Suprapubic skin (tissue), 4 donors: ENCODE measurements around the gene MORF4L2.

Source experiments
- EP300 ChIP-seq: sonication (generic); formaldehyde crosslinking; IDR thresholded peaks from one replicate; pipeline ENCODE4 v1.6.1; 2017; ENCODE audit warnings: antibody characterized with exemption
- POLR2A ChIP-seq, 2 donors: fragments of 450-650 bp; IDR thresholded peaks; one replicate each; pipeline ENCODE4 v1.6.1; 2017; ENCODE audit warnings: antibody characterized with exemption in 2 of 2, mild to moderate bottlenecking in 2 of 2, moderate library complexity in 2 of 2
- POLR2AphosphoS5 ChIP-seq, 3 donors: sonication (generic); formaldehyde crosslinking; IDR thresholded peaks; one replicate each; pipeline ENCODE4 v1.6.1; 2017; ENCODE audit warnings: antibody characterized with exemption in 3 of 3
- TF ChIP-seq, protein P1 (sequence below), 2 donors: fragments of 200-600 bp in 1 of 2; fragments of 450-650 bp in 1 of 2; sonication (generic) in 1 of 2; IDR thresholded peaks; one replicate each; pipeline ENCODE4 v1.5.1; 2016 to 2019; ENCODE audit warnings: antibody characterized with exemption in 2 of 2, mild to moderate bottlenecking in 1 of 2, moderate library complexity in 1 of 2

DNA sequence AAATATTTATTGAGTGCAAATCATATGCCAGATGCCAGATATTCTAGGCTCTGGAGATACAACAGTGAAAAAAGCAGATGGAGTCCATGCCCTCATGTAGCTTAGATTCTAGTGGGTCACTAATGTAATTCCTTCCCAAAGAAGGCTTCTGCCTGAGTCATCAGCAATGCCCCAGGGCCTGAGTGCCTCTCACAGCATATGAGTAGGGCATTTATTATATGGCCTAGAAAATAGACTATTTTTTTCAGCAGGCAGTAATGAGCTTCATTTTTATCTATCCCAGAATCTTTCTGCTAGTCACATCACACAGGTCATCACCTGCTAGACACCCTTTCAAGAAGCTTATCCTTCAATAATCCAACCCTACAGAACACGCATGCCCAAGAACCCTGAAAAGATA, 46.5 kb upstream of the MORF4L2 start:
- TF ChIP-seq, protein P1, sequence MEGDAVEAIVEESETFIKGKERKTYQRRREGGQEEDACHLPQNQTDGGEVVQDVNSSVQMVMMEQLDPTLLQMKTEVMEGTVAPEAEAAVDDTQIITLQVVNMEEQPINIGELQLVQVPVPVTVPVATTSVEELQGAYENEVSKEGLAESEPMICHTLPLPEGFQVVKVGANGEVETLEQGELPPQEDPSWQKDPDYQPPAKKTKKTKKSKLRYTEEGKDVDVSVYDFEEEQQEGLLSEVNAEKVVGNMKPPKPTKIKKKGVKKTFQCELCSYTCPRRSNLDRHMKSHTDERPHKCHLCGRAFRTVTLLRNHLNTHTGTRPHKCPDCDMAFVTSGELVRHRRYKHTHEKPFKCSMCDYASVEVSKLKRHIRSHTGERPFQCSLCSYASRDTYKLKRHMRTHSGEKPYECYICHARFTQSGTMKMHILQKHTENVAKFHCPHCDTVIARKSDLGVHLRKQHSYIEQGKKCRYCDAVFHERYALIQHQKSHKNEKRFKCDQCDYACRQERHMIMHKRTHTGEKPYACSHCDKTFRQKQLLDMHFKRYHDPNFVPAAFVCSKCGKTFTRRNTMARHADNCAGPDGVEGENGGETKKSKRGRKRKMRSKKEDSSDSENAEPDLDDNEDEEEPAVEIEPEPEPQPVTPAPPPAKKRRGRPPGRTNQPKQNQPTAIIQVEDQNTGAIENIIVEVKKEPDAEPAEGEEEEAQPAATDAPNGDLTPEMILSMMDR (IDR thresholded peaks at IDR 0.05) = no peak
- no peak for TF ChIP-seq POLR2A (IDR thresholded peaks at IDR 0.05)
- TF ChIP-seq POLR2AphosphoS5 (IDR thresholded peaks at IDR 0.05) = no peak
- no peak for TF ChIP-seq EP300
